Astrocyte (in vitro differentiated cells and primary cell): ENCODE measurements around the gene HLA-DPA1. TPM values are rescaled to one million over a fixed set of nuclear protein-coding genes. Genes with fewer than 3 reads are reported as not detected.

Experiments
- DNase-seq: peaks from one replicate; pipeline ENCODE4 v3.0.0-alpha.2; 2010; ENCODE audit warnings: low read depth
- FAIRE-seq: peaks from 2 replicates; lab custom pipeline; 2011; peaks lifted over from hg19 to GRCh38; lab: Jason Lieb, UNC
- H2AFZ ChIP-seq: 2 replicates; pipeline ENCODE4 v1.6.0; 2012; ENCODE audit warnings: low read depth, low read length, inconsistent platforms
- H3K27ac ChIP-seq: 2 replicates; pipeline ENCODE4 v1.5.1; 2011; ENCODE audit warnings: low read depth, low read length, inconsistent platforms
- H3K27me3 ChIP-seq: 2 replicates; pipeline ENCODE4 v1.6.0; 2011; ENCODE audit warnings: low read length, inconsistent platforms; ENCODE audit not compliant: insufficient read depth
- H3K36me3 ChIP-seq: 2 replicates; pipeline ENCODE4 v1.5.1; 2011; ENCODE audit warnings: low read length, inconsistent platforms; ENCODE audit not compliant: insufficient read depth
- H3K4me1 ChIP-seq: 2 replicates; pipeline ENCODE4 v1.5.1; 2011; ENCODE audit warnings: low read length, inconsistent platforms; ENCODE audit not compliant: insufficient read depth
- H3K4me2 ChIP-seq: 2 replicates; pipeline ENCODE4 v1.6.0; 2012; ENCODE audit warnings: low read length, inconsistent platforms
- H3K4me3 ChIP-seq: 2 replicates; pipeline ENCODE4 v1.5.1; 2011; ENCODE audit warnings: low read depth, mild to moderate bottlenecking, low read length, inconsistent platforms; ENCODE audit not compliant: insufficient read depth
- H3K79me2 ChIP-seq: 2 replicates; pipeline ENCODE4 v1.6.0; 2012; ENCODE audit warnings: mild to moderate bottlenecking, low read length, inconsistent platforms; ENCODE audit not compliant: insufficient read depth
- H3K9ac ChIP-seq: 2 replicates; pipeline ENCODE4 v1.6.0; 2012; ENCODE audit warnings: mild to moderate bottlenecking, low read length, inconsistent platforms
- H3K9me3 ChIP-seq: 2 replicates; pipeline ENCODE4 v1.5.1; 2012; ENCODE audit warnings: low read depth, mild to moderate bottlenecking, low read length, inconsistent platforms; ENCODE audit not compliant: insufficient read depth
- H4K20me1 ChIP-seq: 2 replicates; pipeline ENCODE4 v1.6.0; 2012; ENCODE audit warnings: low read length, inconsistent platforms; ENCODE audit not compliant: insufficient read depth
- H3K27ac Mint-ChIP-seq: one replicate; pipeline ENCODE4 v1.8.0; 2021; ENCODE audit warnings: mild to moderate bottlenecking, mixed read lengths; ENCODE audit not compliant: unreplicated experiment
- H3K27me3 Mint-ChIP-seq: one replicate; pipeline ENCODE4 v1.8.0; 2021; ENCODE audit warnings: low read depth, mixed read lengths; ENCODE audit not compliant: unreplicated experiment
- H3K36me3 Mint-ChIP-seq: one replicate; pipeline ENCODE4 v1.8.0; 2021; ENCODE audit warnings: low read depth, mixed read lengths; ENCODE audit not compliant: unreplicated experiment
- H3K4me1 Mint-ChIP-seq: one replicate; pipeline ENCODE4 v1.8.0; 2021; ENCODE audit warnings: low read depth, mixed read lengths; ENCODE audit not compliant: unreplicated experiment
- H3K4me3 Mint-ChIP-seq: one replicate; pipeline ENCODE4 v1.8.0; 2021; ENCODE audit warnings: mild to moderate bottlenecking, moderate library complexity, mixed read lengths; ENCODE audit not compliant: unreplicated experiment
- H3K9me3 Mint-ChIP-seq: one replicate; pipeline ENCODE4 v1.8.0; 2021; ENCODE audit warnings: mild to moderate bottlenecking, mixed read lengths; ENCODE audit not compliant: unreplicated experiment
- EZH2 ChIP-seq: IDR thresholded peaks from 2 replicates; pipeline ENCODE4 v1.6.1; 2012; ENCODE audit warnings: mild to moderate bottlenecking, low read length, inconsistent platforms; ENCODE audit not compliant: insufficient read depth
- total RNA-seq: library from RNA; stranded (reverse); gene quantifications from 2 replicates; pipeline ENCODE4 v1.2.1, GENCODE V29; 2021
- TF ChIP-seq, protein P1 (sequence below): IDR thresholded peaks from 2 replicates; pipeline ENCODE4 v1.5.1; 2011; ENCODE audit warnings: low read depth, mild to moderate bottlenecking, inconsistent platforms, low read length, moderate library complexity; ENCODE audit not compliant: insufficient read depth

HLA-DPA1 gene
- total RNA-seq, 1 donor from 2014 or later = 1.7 TPM

DNA sequence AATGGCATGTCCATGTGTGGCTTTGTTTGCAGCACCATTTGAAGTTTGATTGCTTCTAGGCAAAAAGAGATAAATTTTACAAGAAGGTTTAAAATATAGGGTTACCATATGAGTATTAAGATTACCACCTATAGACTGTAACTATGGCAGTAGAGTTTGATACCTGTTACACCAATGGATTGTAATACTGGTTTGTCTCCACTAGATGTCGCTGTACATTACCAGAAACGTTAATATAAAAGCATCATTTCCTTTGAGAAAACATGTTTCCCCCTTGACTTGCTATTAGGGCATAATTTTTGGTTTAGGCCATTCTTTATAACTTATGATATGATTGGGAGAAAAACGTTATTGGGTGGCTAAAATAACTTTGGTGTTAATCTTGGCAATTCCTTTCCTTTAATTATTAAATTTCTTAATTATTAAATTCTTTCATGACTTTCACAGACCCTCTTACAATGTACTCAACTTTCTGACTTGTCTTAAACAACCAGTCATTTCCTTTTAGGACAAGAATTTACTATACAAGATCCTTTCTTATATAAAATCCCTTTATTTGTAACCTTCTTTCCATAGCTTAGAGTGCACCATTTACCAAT is 45.2 kb upstream of the HLA-DPA1 start:
- no peaks in the 10 kb centered on the region for H3K79me2 ChIP-seq
- no peak overlapping the region for H2AFZ ChIP-seq
- peak; percentile 85 for FAIRE-seq
- no peak overlapping the region for H3K4me3 Mint-ChIP-seq
- no peak overlapping the region for H3K4me3 ChIP-seq
- DNase-seq = peak; percentile 8
- H3K9ac ChIP-seq = no peak overlapping the region
- H3K4me1 ChIP-seq = no peaks in the 10 kb centered on the region
- peaks cover 3% of the 10 kb centered on the region for H3K9me3 Mint-ChIP-seq
- no peak for TF ChIP-seq EZH2
- TF ChIP-seq, protein P1, sequence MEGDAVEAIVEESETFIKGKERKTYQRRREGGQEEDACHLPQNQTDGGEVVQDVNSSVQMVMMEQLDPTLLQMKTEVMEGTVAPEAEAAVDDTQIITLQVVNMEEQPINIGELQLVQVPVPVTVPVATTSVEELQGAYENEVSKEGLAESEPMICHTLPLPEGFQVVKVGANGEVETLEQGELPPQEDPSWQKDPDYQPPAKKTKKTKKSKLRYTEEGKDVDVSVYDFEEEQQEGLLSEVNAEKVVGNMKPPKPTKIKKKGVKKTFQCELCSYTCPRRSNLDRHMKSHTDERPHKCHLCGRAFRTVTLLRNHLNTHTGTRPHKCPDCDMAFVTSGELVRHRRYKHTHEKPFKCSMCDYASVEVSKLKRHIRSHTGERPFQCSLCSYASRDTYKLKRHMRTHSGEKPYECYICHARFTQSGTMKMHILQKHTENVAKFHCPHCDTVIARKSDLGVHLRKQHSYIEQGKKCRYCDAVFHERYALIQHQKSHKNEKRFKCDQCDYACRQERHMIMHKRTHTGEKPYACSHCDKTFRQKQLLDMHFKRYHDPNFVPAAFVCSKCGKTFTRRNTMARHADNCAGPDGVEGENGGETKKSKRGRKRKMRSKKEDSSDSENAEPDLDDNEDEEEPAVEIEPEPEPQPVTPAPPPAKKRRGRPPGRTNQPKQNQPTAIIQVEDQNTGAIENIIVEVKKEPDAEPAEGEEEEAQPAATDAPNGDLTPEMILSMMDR = peak; percentile 75
- H3K36me3 Mint-ChIP-seq = no peaks in the 10 kb centered on the region
- H3K27me3 Mint-ChIP-seq = peaks cover 60% of the 10 kb centered on the region
- peaks cover 3% of the 10 kb centered on the region for H3K9me3 ChIP-seq
- no peaks in the 10 kb centered on the region for H3K36me3 ChIP-seq
- H3K27ac ChIP-seq = no peak overlapping the region
- no peaks in the 10 kb centered on the region for H4K20me1 ChIP-seq
- peaks cover 12% of the 10 kb centered on the region for H3K4me1 Mint-ChIP-seq
- no peak overlapping the region for H3K27ac Mint-ChIP-seq
- peaks cover 46% of the 10 kb centered on the region for H3K27me3 ChIP-seq
- H3K4me2 ChIP-seq = no peak overlapping the region

DNA sequence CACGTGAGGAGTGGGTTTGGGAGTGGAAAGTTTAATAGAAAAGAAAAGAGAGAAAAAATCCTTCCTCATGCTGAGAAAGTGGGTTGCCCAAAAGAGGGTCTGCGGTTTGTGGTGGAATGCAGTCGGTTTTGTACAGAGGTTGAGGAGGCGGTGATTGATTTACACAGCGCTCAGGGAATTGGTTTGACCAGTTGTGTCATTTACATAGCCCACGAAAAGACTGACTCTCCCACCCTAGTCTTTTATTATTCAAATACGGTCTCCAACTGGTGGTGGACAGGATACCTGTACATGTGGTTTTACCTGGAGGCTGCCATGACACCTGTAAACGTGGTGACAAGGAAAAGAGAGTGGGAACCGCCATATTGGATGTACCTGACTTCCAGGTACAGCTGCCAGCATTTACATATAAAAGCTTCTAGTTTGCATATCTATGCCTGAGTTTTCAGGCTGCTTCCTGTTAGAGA is 44.4 kb upstream of the HLA-DPA1 start:
- no peak overlapping the region for H3K4me3 ChIP-seq
- TF ChIP-seq, protein P1 = no peak
- TF ChIP-seq EZH2 = no peak
- no peaks in the 10 kb centered on the region for H3K9me3 ChIP-seq
- no peak overlapping the region for H3K9ac ChIP-seq
- Mint-ChIP-seq H3K9me3 (no peaks in the 10 kb centered on the region), H3K27me3 (peaks cover 66% of the 10 kb centered on the region), H3K4me3 (peak overlapping the region; percentile 72), H3K4me1 (peaks cover 12% of the 10 kb centered on the region), H3K36me3 (no peaks in the 10 kb centered on the region), H3K27ac (no peak overlapping the region)
- no peak for DNase-seq
- no peak overlapping the region for H3K27ac ChIP-seq
- H3K4me1 ChIP-seq = no peaks in the 10 kb centered on the region
- H3K79me2 ChIP-seq = no peaks in the 10 kb centered on the region
- no peak overlapping the region for H2AFZ ChIP-seq
- peaks cover 46% of the 10 kb centered on the region for H3K27me3 ChIP-seq
- FAIRE-seq = no peak
- H3K4me2 ChIP-seq = no peak overlapping the region
- H3K36me3 ChIP-seq = no peaks in the 10 kb centered on the region
- no peaks in the 10 kb centered on the region for H4K20me1 ChIP-seq
